GM12878 (cell line): ENCODE measurements around the gene HSPA12B. TPM values are rescaled to one million over a fixed set of nuclear protein-coding genes. Genes with fewer than 3 reads are reported as not detected.

ENCODE experiments used
- ATF3 ChIP-seq: IDR thresholded peaks from 2 replicates; pipeline ENCODE4 v1.6.1; 2011; ENCODE audit warnings: low read depth, mild to moderate bottlenecking, low read length, moderate library complexity, borderline replicate concordance; ENCODE audit errors: extremely low read depth
- E2F4 ChIP-seq: IDR thresholded peaks from 2 replicates; pipeline ENCODE4 v1.6.1; 2012; ENCODE audit warnings: low read depth, low read length, improper control_type of control experiment
- HDGF ChIP-seq: fragments of 450-650 bp; IDR thresholded peaks from 2 replicates; pipeline ENCODE4 v1.6.1; 2016; ENCODE audit warnings: antibody characterized with exemption
- IRF4 ChIP-seq: IDR thresholded peaks from 2 replicates; pipeline ENCODE4 v1.6.1; 2011; ENCODE audit warnings: low read depth, low read length
- MAX ChIP-seq: IDR thresholded peaks from 2 replicates; pipeline ENCODE4 v1.6.1; 2012; ENCODE audit warnings: low read depth, low read length, improper control_type of control experiment
- NR2C1 ChIP-seq: fragments of 450-650 bp; IDR thresholded peaks from 2 replicates; pipeline ENCODE4 v1.6.1; 2017; ENCODE audit warnings: antibody characterized with exemption, mild to moderate bottlenecking, moderate library complexity
- RAD21 ChIP-seq: IDR thresholded peaks from 2 replicates; pipeline ENCODE4 v1.6.1; 2011; ENCODE audit warnings: mild to moderate bottlenecking, low read depth, low read length, moderate library complexity; ENCODE audit not compliant: insufficient read depth
- RFX5 ChIP-seq: IDR thresholded peaks from 2 replicates; pipeline ENCODE4 v1.6.1; 2011; ENCODE audit warnings: low read depth, low read length, improper control_type of control experiment
- SIX5 ChIP-seq: IDR thresholded peaks from 2 replicates; pipeline ENCODE4 v1.6.1; 2011; ENCODE audit warnings: mild to moderate bottlenecking, low read depth, low read length, moderate library complexity; ENCODE audit not compliant: severe bottlenecking
- SMAD5 ChIP-seq: IDR thresholded peaks from 2 replicates; pipeline ENCODE4 v1.6.1; 2016; ENCODE audit warnings: antibody characterized with exemption, low read depth
- STAT3 ChIP-seq: IDR thresholded peaks from 2 replicates; pipeline ENCODE4 v1.6.1; 2011; ENCODE audit warnings: low read depth, low read length, improper control_type of control experiment
- SUZ12 ChIP-seq: fragments of 200-600 bp; sonication (generic); IDR thresholded peaks from one replicate; pipeline ENCODE4 v1.6.1; 2018; ENCODE audit warnings: antibody characterized with exemption, mild to moderate bottlenecking; ENCODE audit not compliant: unreplicated experiment
- WRNIP1 ChIP-seq: IDR thresholded peaks from 2 replicates; pipeline ENCODE4 v1.6.1; 2011; ENCODE audit warnings: low read depth, low read length, improper control_type of control experiment, borderline replicate concordance
- ZBTB33 ChIP-seq: fragments of 450-650 bp; IDR thresholded peaks from 2 replicates; pipeline ENCODE4 v1.6.1; 2017; ENCODE audit warnings: mild to moderate bottlenecking
- ZNF384 ChIP-seq: IDR thresholded peaks from 2 replicates; pipeline ENCODE4 v1.6.1; 2012; ENCODE audit warnings: low read depth, mild to moderate bottlenecking, low read length, improper control_type of control experiment, borderline replicate concordance
- polyA plus RNA-seq, 11 experiments: library from polyadenylated mRNA; depleted of rRNA in 4 of 11; unstranded in 6 of 11; stranded (reverse) in 5 of 11; fragments of >200 nt; fragmentation: Nextera tagmentation in 4 of 11; fragmentation: Illumina TruSeq in 1 of 11; extraction: Ambion mirVana in 4 of 11; extraction: Trizol in 1 of 11; gene quantifications; 1 replicate in 1 of 11; 2 replicates in 10 of 11; pipeline versions ENCODE4 v1.2.1 to v1.2.3, GENCODE V29; 2011 to 2016; ENCODE audit warnings: inconsistent platforms in 2 of 11, missing spikeins in 2 of 11, low read depth in 1 of 11
- total RNA-seq, 4 experiments: library from RNA; depleted of rRNA in 3 of 4; stranded (reverse); fragments of >200 nt in 3 of 4; fragmentation: Illumina TruSeq in 1 of 4; extraction: Trizol in 1 of 4; gene quantifications; 2 replicates each; pipeline versions ENCODE4 v1.2.1 to v1.2.3, GENCODE V29; 2013 to 2021

The HSPA12B gene
- total and polyA plus RNA-seq, 10 of the 15 experiments (the other 5 are each of a cell fraction or from before 2014, with no cell fraction given), result 0.08 TPM; not detected in 9

- peak; percentile 95 for TF ChIP-seq E2F4
- TF ChIP-seq RFX5, result peak; percentile 29; the same call in 1 of the 2 replicates
- no peak for TF ChIP-seq SUZ12
- no peak for TF ChIP-seq MAX
- no peak for TF ChIP-seq ZNF384
- TF ChIP-seq HDGF, result peak; percentile 21; the same call in 1 of the 2 replicates
- TF ChIP-seq NR2C1, result no peak
- no peak for TF ChIP-seq ZBTB33
- no peak for TF ChIP-seq STAT3
- TF ChIP-seq SMAD5, result no peak
- no peak for TF ChIP-seq IRF4
- TF ChIP-seq WRNIP1, result no peak
- no peak; the same call in 1 of the 2 replicates for TF ChIP-seq RAD21
- no peak for TF ChIP-seq ATF3
- TF ChIP-seq SIX5, result no peak
Observed at GRCh38 chr20:3795511-3796468, 63.3 kb downstream of the HSPA12B start, which contains the start of gene CDC25B (continued).
